Left ventricle myocardium inferior (tissue), 1 donor: ENCODE measurements around the gene CNOT2. TPM values are rescaled to one million over a fixed set of nuclear protein-coding genes. Genes with fewer than 3 reads are reported as not detected.
A peak's percentile ranks its signal among the peaks of the same experiment; 100 is the strongest.

ENCODE experiments used
- DNase-seq: peaks from one replicate; pipeline ENCODE4 v3.0.0-alpha.2; 2020
- H3K27ac ChIP-seq: fragments of 200-600 bp; replicated peaks from 2 replicates; pipeline ENCODE4 v1.8.0; 2021
- H3K27me3 ChIP-seq: fragments of 200-600 bp; 2 replicates; pipeline ENCODE4 v1.8.0; 2021; ENCODE audit warnings: low read depth
- H3K36me3 ChIP-seq: fragments of 200-600 bp; 2 replicates; pipeline ENCODE4 v1.8.0; 2021
- H3K4me1 ChIP-seq: fragments of 200-600 bp; 2 replicates; pipeline ENCODE4 v1.8.0; 2021
- H3K4me3 ChIP-seq: fragments of 200-600 bp; 2 replicates; pipeline ENCODE4 v1.8.0; 2021; ENCODE audit warnings: mild to moderate bottlenecking, moderate library complexity
- H3K9me3 ChIP-seq: fragments of 200-600 bp; replicated peaks from 2 replicates; pipeline ENCODE4 v1.8.0; 2021
- CTCF ChIP-seq: fragments of 200-600 bp; IDR thresholded peaks from 2 replicates; pipeline ENCODE4 v1.8.0; 2021; ENCODE audit warnings: antibody characterized with exemption, mild to moderate bottlenecking, borderline replicate concordance
- intact Hi-C: fragments of 100-400 bp; cut with micrococcal nuclease; formaldehyde crosslinking; loops from one replicate; pipeline ENCODE4 v1.11.0; 2022
- total RNA-seq: library from RNA; stranded (reverse); fragmentation: NEBNext Ultra II Directional; extraction: Animal tissue kit (Norgen Biotek cat#: 25700); gene quantifications from one replicate; pipeline ENCODE4 v1.2.1, GENCODE V29; 2021
- donor health status: DM: no; HTN: yes; CAD: no; lungs with severe emphysema.

The CNOT2 gene
- total RNA-seq, 1 donor from 2014 or later, result 33.0 TPM

GRCh38 chr12:70355972-70356371 is 112.7 kb downstream of the CNOT2 start:
- no peaks in the 10 kb centered on the region for H3K4me1 ChIP-seq
- intact Hi-C loops, result loop anchor here (10.0 kb wide), 1 partner anchor 451 kb away; no protein-coding TSS in a partner anchor
- H3K27me3 ChIP-seq, result no peaks in the 10 kb centered on the region
- TF ChIP-seq CTCF, result no peak
- H3K9me3 ChIP-seq, result no peaks in the 10 kb centered on the region
- H3K36me3 ChIP-seq, result peaks cover 25% of the 10 kb centered on the region
- no peak overlapping the region for H3K27ac ChIP-seq
- H3K4me3 ChIP-seq, result no peak overlapping the region
- DNase-seq, result no peak

GRCh38 chr12:70359458-70360197 is 116.4 kb downstream of the CNOT2 start:
- no peak for DNase-seq
- no peak overlapping the region for H3K4me3 ChIP-seq
- peaks cover 2% of the 10 kb centered on the region for H3K27me3 ChIP-seq
- H3K4me1 ChIP-seq, result peaks cover 2% of the 10 kb centered on the region
- H3K27ac ChIP-seq, result no peak overlapping the region
- H3K9me3 ChIP-seq, result no peaks in the 10 kb centered on the region
- no peak for TF ChIP-seq CTCF
- intact Hi-C loops, result loop anchor here (10.0 kb wide), 1 partner anchor 455 kb away; no protein-coding TSS in a partner anchor
- H3K36me3 ChIP-seq, result peaks cover 7% of the 10 kb centered on the region

GRCh38 chr12:70360218-70360617 is 117.0 kb downstream of the CNOT2 start:
- no peak overlapping the region for H3K27ac ChIP-seq
- H3K27me3 ChIP-seq, result peaks cover 7% of the 10 kb centered on the region
- no peaks in the 10 kb centered on the region for H3K9me3 ChIP-seq
- no peak for DNase-seq
- H3K4me1 ChIP-seq, result peaks cover 8% of the 10 kb centered on the region
- no peak overlapping the region for H3K4me3 ChIP-seq
- no peak for TF ChIP-seq CTCF
- H3K36me3 ChIP-seq, result peaks cover 1% of the 10 kb centered on the region
- intact Hi-C loops, result no loop called here

- Histone ChIP-seq H3K4me1 (peaks cover 27% of the 10 kb centered on the region), H3K4me3 (peak overlapping the region; percentile 82), H3K27me3 (peaks cover 13% of the 10 kb centered on the region), H3K36me3 (no peaks in the 10 kb centered on the region), H3K27ac (no peak overlapping the region), H3K9me3 (no peaks in the 10 kb centered on the region)
- no peak for TF ChIP-seq CTCF
- no peak for DNase-seq
- intact Hi-C loops, result no loop called here
These were observed 121.6 kb downstream of the CNOT2 start for GRCh38 chr12:70364695-70365397.

- H3K27ac ChIP-seq, result no peak overlapping the region
- no peaks in the 10 kb centered on the region for H3K36me3 ChIP-seq
- H3K4me1 ChIP-seq, result peaks cover 27% of the 10 kb centered on the region
- intact Hi-C loops, result no loop called here
- TF ChIP-seq CTCF, result no peak
- peak overlapping the region; percentile 82 for H3K4me3 ChIP-seq
- no peak for DNase-seq
- H3K27me3 ChIP-seq, result peaks cover 13% of the 10 kb centered on the region
- H3K9me3 ChIP-seq, result no peaks in the 10 kb centered on the region
These were observed 122.1 kb downstream of the CNOT2 start for GRCh38 chr12:70365398-70365647.
